Trophoblast cell (in vitro differentiated cells and primary cell): ENCODE results near the gene PNPLA7.

Experiments
- DNase-seq, 2 donors: peaks; one replicate each; pipeline ENCODE4 v3.0.0-alpha.2; 2016
- H2AFZ ChIP-seq: 2 replicates; pipeline ENCODE4 v1.6.1; 2013; ENCODE audit warnings: low read length, moderate library complexity, mild to moderate bottlenecking; ENCODE audit not compliant: insufficient read depth, poor library complexity
- H2AK5ac ChIP-seq: 2 replicates; pipeline ENCODE4 v1.6.1; 2013; ENCODE audit warnings: mild to moderate bottlenecking, low read length
- H2BK120ac ChIP-seq: 2 replicates; pipeline ENCODE4 v1.6.1; 2013; ENCODE audit warnings: low read length, mild to moderate bottlenecking, moderate library complexity; ENCODE audit not compliant: insufficient read depth, poor library complexity
- H2BK12ac ChIP-seq: 2 replicates; pipeline ENCODE4 v1.6.1; 2013; ENCODE audit warnings: mild to moderate bottlenecking, low read length, moderate library complexity
- H2BK5ac ChIP-seq: 2 replicates; pipeline ENCODE4 v1.6.1; 2013; ENCODE audit warnings: low read length, low read depth, moderate library complexity, mild to moderate bottlenecking; ENCODE audit not compliant: poor library complexity
- H3K14ac ChIP-seq: 2 replicates; pipeline ENCODE4 v1.6.1; 2013; ENCODE audit warnings: mild to moderate bottlenecking, low read length
- H3K18ac ChIP-seq: 2 replicates; pipeline ENCODE4 v1.6.1; 2013; ENCODE audit warnings: mild to moderate bottlenecking, low read length
- H3K23ac ChIP-seq: 2 replicates; pipeline ENCODE4 v1.6.1; 2013; ENCODE audit warnings: low read length
- H3K27ac ChIP-seq: 2 replicates; pipeline ENCODE4 v1.5.1; 2013; ENCODE audit warnings: low read depth, mild to moderate bottlenecking, inconsistent platforms, low read length, moderate library complexity
- H3K27me3 ChIP-seq: 2 replicates; pipeline ENCODE4 v1.6.1; 2013; ENCODE audit warnings: inconsistent platforms, mild to moderate bottlenecking, low read length, moderate library complexity; ENCODE audit not compliant: insufficient read depth
- H3K36me3 ChIP-seq, 2 experiments: 1 replicate in 1 of 2; 2 replicates in 1 of 2; pipeline ENCODE4 v1.6.1; 2013; ENCODE audit warnings: low read length in 2 of 2, mild to moderate bottlenecking in 2 of 2, moderate library complexity in 1 of 2; ENCODE audit not compliant: insufficient read depth in 2 of 2, control insufficient read depth in 1 of 2
- H3K4ac ChIP-seq: 2 replicates; pipeline ENCODE4 v1.6.1; 2013; ENCODE audit warnings: low read depth, mild to moderate bottlenecking, low read length, moderate library complexity
- H3K4me1 ChIP-seq, 2 experiments: 1 replicate in 1 of 2; 2 replicates in 1 of 2; pipeline ENCODE4 v1.6.1; 2013; ENCODE audit warnings: low read length in 2 of 2, mild to moderate bottlenecking in 2 of 2, moderate library complexity in 1 of 2; ENCODE audit not compliant: insufficient read depth in 2 of 2, control insufficient read depth in 1 of 2
- H3K4me2 ChIP-seq: 2 replicates; pipeline ENCODE4 v1.6.1; 2013; ENCODE audit warnings: inconsistent platforms, mild to moderate bottlenecking, low read length, moderate library complexity
- H3K4me3 ChIP-seq: 2 replicates; pipeline ENCODE4 v1.5.1; 2013; ENCODE audit warnings: mild to moderate bottlenecking, low read depth, low read length, inconsistent platforms
- H3K79me1 ChIP-seq: one replicate; pipeline ENCODE4 v1.6.1; 2013; ENCODE audit warnings: low read length
- H3K79me2 ChIP-seq: 2 replicates; pipeline ENCODE4 v1.6.1; 2013; ENCODE audit warnings: low read length, mild to moderate bottlenecking; ENCODE audit not compliant: control insufficient read depth, insufficient read depth, poor library complexity
- H3K9ac ChIP-seq: 2 replicates; pipeline ENCODE4 v1.6.1; 2013; ENCODE audit warnings: mild to moderate bottlenecking, low read length
- H3K9me3 ChIP-seq: 2 replicates; pipeline ENCODE4 v1.6.1; 2013; ENCODE audit warnings: low read depth, mild to moderate bottlenecking, control low read depth, inconsistent platforms, low read length; ENCODE audit not compliant: insufficient read depth
- H4K12ac ChIP-seq: 2 replicates; pipeline ENCODE4 v1.6.1; 2013; ENCODE audit warnings: low read depth, mild to moderate bottlenecking, low read length, moderate library complexity
- H4K8ac ChIP-seq: 2 replicates; pipeline ENCODE4 v1.6.1; 2013; ENCODE audit warnings: low read depth, mild to moderate bottlenecking, low read length, moderate library complexity
- H4K91ac ChIP-seq: one replicate; pipeline ENCODE4 v1.6.1; 2013; ENCODE audit warnings: low read depth, mild to moderate bottlenecking, low read length, moderate library complexity
- WGBS: extraction: QIAGEN DNeasy Blood & Tissue Kit; methylation state at CpG from one replicate; pipeline ENCODE4 v1.1.7; 2013; ENCODE audit warnings: missing lambda C conversion rate; ENCODE audit not compliant: insufficient read length, insufficient coverage; ENCODE audit errors: extremely low coverage; 5-methylcytosine and 5-hydroxymethylcytosine counted together

The PNPLA7 gene

GRCh38 chr9:137429546-137429890 lies 120.7 kb downstream of the PNPLA7 start:
- H3K9me3 ChIP-seq = no peaks in the 10 kb centered on the region
- no peak overlapping the region for H3K14ac ChIP-seq
- no peak overlapping the region for H2BK120ac ChIP-seq
- H3K4me2 ChIP-seq = no peak overlapping the region
- no peak overlapping the region for H3K23ac ChIP-seq
- no peak overlapping the region for H2BK12ac ChIP-seq
- no peaks in the 10 kb centered on the region for H3K79me1 ChIP-seq
- WGBS = no CpG with 5 or more reads among the region's 14 CpGs
- no peaks in the 10 kb centered on the region for H3K36me3 ChIP-seq
- no peak overlapping the region for H3K18ac ChIP-seq
- H3K4me1 ChIP-seq = peaks cover 0 to 6% of the 10 kb centered on the region in 2 experiments
- no peak overlapping the region for H3K9ac ChIP-seq
- no peak overlapping the region for H2AK5ac ChIP-seq
- H2BK5ac ChIP-seq = no peak overlapping the region
- no peaks in the 10 kb centered on the region for H3K79me2 ChIP-seq
- DNase-seq = no peak
- H4K8ac ChIP-seq = no peak overlapping the region
- no peak overlapping the region for H3K4ac ChIP-seq
- H4K91ac ChIP-seq = no peak overlapping the region
- H3K27ac ChIP-seq = no peak overlapping the region
- H3K27me3 ChIP-seq = no peaks in the 10 kb centered on the region
- H2AFZ ChIP-seq = no peak overlapping the region
- H3K4me3 ChIP-seq = no peak overlapping the region
- H4K12ac ChIP-seq = no peak overlapping the region

GRCh38 chr9:137428841-137429545 lies 121.2 kb downstream of the PNPLA7 start:
- no peaks in the 10 kb centered on the region for H3K9me3 ChIP-seq
- H2AK5ac ChIP-seq = no peak overlapping the region
- H3K4ac ChIP-seq = no peak overlapping the region
- H2BK12ac ChIP-seq = no peak overlapping the region
- no peak overlapping the region for H3K18ac ChIP-seq
- no CpG with 5 or more reads among the region's 27 CpGs for WGBS
- H3K14ac ChIP-seq = no peak overlapping the region
- H3K27me3 ChIP-seq = no peaks in the 10 kb centered on the region
- H3K27ac ChIP-seq = no peak overlapping the region
- H3K4me1 ChIP-seq = peaks cover 0 to 8% of the 10 kb centered on the region in 2 experiments
- no peaks in the 10 kb centered on the region for H3K79me1 ChIP-seq
- H2BK5ac ChIP-seq = no peak overlapping the region
- no peak for DNase-seq
- no peaks in the 10 kb centered on the region for H3K79me2 ChIP-seq
- H2AFZ ChIP-seq = no peak overlapping the region
- no peaks in the 10 kb centered on the region for H3K36me3 ChIP-seq
- no peak overlapping the region for H3K23ac ChIP-seq
- no peak overlapping the region for H4K12ac ChIP-seq
- no peak overlapping the region for H3K4me3 ChIP-seq
- no peak overlapping the region for H2BK120ac ChIP-seq
- H3K4me2 ChIP-seq = no peak overlapping the region
- no peak overlapping the region for H4K91ac ChIP-seq
- H3K9ac ChIP-seq = no peak overlapping the region
- H4K8ac ChIP-seq = no peak overlapping the region

- H3K23ac ChIP-seq = no peak overlapping the region
- no peak overlapping the region for H2BK5ac ChIP-seq
- no peak for DNase-seq
- H2AFZ ChIP-seq = no peak overlapping the region
- H4K8ac ChIP-seq = no peak overlapping the region
- no CpG with 5 or more reads among the region's 6 CpGs for WGBS
- H3K27me3 ChIP-seq = no peaks in the 10 kb centered on the region
- no peak overlapping the region for H3K4ac ChIP-seq
- no peaks in the 10 kb centered on the region for H3K9me3 ChIP-seq
- no peak overlapping the region for H3K4me3 ChIP-seq
- no peak overlapping the region for H2BK120ac ChIP-seq
- no peak overlapping the region for H4K91ac ChIP-seq
- H3K9ac ChIP-seq = no peak overlapping the region
- no peak overlapping the region for H2AK5ac ChIP-seq
- no peak overlapping the region for H3K14ac ChIP-seq
- no peak overlapping the region for H2BK12ac ChIP-seq
- H3K79me1 ChIP-seq = peaks cover 4% of the 10 kb centered on the region
- no peak overlapping the region for H3K27ac ChIP-seq
- no peak overlapping the region for H4K12ac ChIP-seq
- no peaks in the 10 kb centered on the region for H3K79me2 ChIP-seq
- H3K4me2 ChIP-seq = no peak overlapping the region
- no peaks in the 10 kb centered on the region for H3K36me3 ChIP-seq
- H3K4me1 ChIP-seq = peaks cover 0 to 15% of the 10 kb centered on the region in 2 experiments
- no peak overlapping the region for H3K18ac ChIP-seq
Measured at GRCh38 chr9:137428311-137428630, 121.9 kb downstream of the PNPLA7 start.

GRCh38 chr9:137427454-137428310 lies 122.5 kb downstream of the PNPLA7 start:
- H2BK5ac ChIP-seq = no peak overlapping the region
- no peak overlapping the region for H4K8ac ChIP-seq
- H4K91ac ChIP-seq = no peak overlapping the region
- no peak overlapping the region for H2BK120ac ChIP-seq
- no peak overlapping the region for H3K4me3 ChIP-seq
- H4K12ac ChIP-seq = no peak overlapping the region
- H2AFZ ChIP-seq = no peak overlapping the region
- H3K79me2 ChIP-seq = peaks cover under 1% of the 10 kb centered on the region
- peaks cover 6% of the 10 kb centered on the region for H3K79me1 ChIP-seq
- H3K18ac ChIP-seq = no peak overlapping the region
- no peaks in the 10 kb centered on the region for H3K36me3 ChIP-seq
- WGBS = no CpG with 5 or more reads among the region's 27 CpGs
- H3K9me3 ChIP-seq = no peaks in the 10 kb centered on the region
- H3K4me2 ChIP-seq = no peak overlapping the region
- no peak overlapping the region for H3K9ac ChIP-seq
- no peak overlapping the region for H3K14ac ChIP-seq
- H3K4ac ChIP-seq = no peak overlapping the region
- peaks cover 0 to 15% of the 10 kb centered on the region in 2 experiments for H3K4me1 ChIP-seq
- no peak overlapping the region for H2AK5ac ChIP-seq
- DNase-seq = no peak
- no peak overlapping the region for H3K23ac ChIP-seq
- no peaks in the 10 kb centered on the region for H3K27me3 ChIP-seq
- H2BK12ac ChIP-seq = no peak overlapping the region
- no peak overlapping the region for H3K27ac ChIP-seq
